ENCODE results near the gene REL. TPM values are rescaled to one million over a fixed set of nuclear protein-coding genes. Genes with fewer than 3 reads are reported as not detected.

REL gene
- total RNA-seq, 1 experiment from 2014 or later, result 6.2 TPM

DNA sequence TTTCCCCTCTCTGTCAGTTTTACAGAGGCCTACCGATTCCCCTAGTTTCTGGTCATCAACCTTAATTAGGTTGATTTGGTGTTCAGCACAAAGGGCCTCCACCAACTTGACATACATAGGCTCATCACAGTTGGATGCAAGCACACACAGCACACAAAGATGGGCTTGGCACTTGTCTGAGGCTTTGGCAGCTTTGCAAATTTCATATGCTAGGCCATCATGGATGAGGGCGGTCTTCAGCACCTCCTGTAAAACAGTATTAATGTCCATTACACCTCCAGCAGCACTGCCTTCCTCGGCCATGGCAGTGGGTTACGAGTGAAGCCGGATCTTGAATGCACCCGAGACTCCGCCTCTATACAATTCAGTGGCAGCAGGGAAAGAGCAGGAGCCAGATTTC lies 56.9 kb downstream of the REL start:
- H3K23ac ChIP-seq (ENCODE audit: insufficient read length, low read depth, low read length), result no peak overlapping the region
- no peak overlapping the region for H3K18ac ChIP-seq (ENCODE audit: insufficient read length, low read depth, low read length)
- no peak overlapping the region for H3K56ac ChIP-seq (ENCODE audit: insufficient read length, low read depth, low read length)
- no peak overlapping the region for H2AK5ac ChIP-seq (ENCODE audit: insufficient read length, low read length)
- H3K9me3 Mint-ChIP-seq, result no peaks in the 10 kb centered on the region
- WGBS (ENCODE audit: extremely low coverage, insufficient read length, low lambda C conversion rate), result no CpG with 5 or more reads among the region's 7 CpGs
- no peak overlapping the region for H2BK12ac ChIP-seq (ENCODE audit: insufficient read length, low read depth, low read length)
- no peaks in the 10 kb centered on the region for H3K4me1 Mint-ChIP-seq
- H3K23me2 ChIP-seq (ENCODE audit: insufficient read length, low read depth, low read length, poor library complexity, severe bottlenecking), result no peaks in the 10 kb centered on the region
- no peaks in the 10 kb centered on the region for H3K9me3 ChIP-seq (ENCODE audit: control insufficient read depth, low read depth, low read length)
- H3K9ac ChIP-seq (ENCODE audit: extremely low read depth, insufficient read length, low read length), result no peak overlapping the region
- no peak overlapping the region for H2BK120ac ChIP-seq (ENCODE audit: low read depth, low read length, poor library complexity, severe bottlenecking)
- no peak overlapping the region for H3K4me2 ChIP-seq (ENCODE audit: insufficient read depth, insufficient read length, low read length)
- DNase-seq, result no peak
- no peaks in the 10 kb centered on the region for H4K20me1 ChIP-seq (ENCODE audit: control insufficient read depth, insufficient read depth, insufficient read length)
- no peaks in the 10 kb centered on the region for H3K36me3 Mint-ChIP-seq (ENCODE audit: insufficient read depth in 1 of 3, low read depth in 3 of 3)
- H3K14ac ChIP-seq (ENCODE audit: insufficient read depth, low read length), result no peak overlapping the region
- no peak overlapping the region for H3K4ac ChIP-seq (ENCODE audit: low read depth, low read length)
- H3K27me3 ChIP-seq (ENCODE audit: insufficient read depth, low read length), result no peaks in the 10 kb centered on the region
- no peaks in the 10 kb centered on the region for H3K79me1 ChIP-seq (ENCODE audit: insufficient read depth, low read depth, low read length, poor library complexity, severe bottlenecking)
- H3K4me3 Mint-ChIP-seq, result no peak overlapping the region
- no peak overlapping the region for H2BK5ac ChIP-seq (ENCODE audit: insufficient read length, low read length)
- no peak overlapping the region for H3T11ph ChIP-seq (ENCODE audit: low read length)
- H2BK15ac ChIP-seq (ENCODE audit: low read depth, low read length), result no peak overlapping the region
- TF ChIP-seq, protein P1, sequence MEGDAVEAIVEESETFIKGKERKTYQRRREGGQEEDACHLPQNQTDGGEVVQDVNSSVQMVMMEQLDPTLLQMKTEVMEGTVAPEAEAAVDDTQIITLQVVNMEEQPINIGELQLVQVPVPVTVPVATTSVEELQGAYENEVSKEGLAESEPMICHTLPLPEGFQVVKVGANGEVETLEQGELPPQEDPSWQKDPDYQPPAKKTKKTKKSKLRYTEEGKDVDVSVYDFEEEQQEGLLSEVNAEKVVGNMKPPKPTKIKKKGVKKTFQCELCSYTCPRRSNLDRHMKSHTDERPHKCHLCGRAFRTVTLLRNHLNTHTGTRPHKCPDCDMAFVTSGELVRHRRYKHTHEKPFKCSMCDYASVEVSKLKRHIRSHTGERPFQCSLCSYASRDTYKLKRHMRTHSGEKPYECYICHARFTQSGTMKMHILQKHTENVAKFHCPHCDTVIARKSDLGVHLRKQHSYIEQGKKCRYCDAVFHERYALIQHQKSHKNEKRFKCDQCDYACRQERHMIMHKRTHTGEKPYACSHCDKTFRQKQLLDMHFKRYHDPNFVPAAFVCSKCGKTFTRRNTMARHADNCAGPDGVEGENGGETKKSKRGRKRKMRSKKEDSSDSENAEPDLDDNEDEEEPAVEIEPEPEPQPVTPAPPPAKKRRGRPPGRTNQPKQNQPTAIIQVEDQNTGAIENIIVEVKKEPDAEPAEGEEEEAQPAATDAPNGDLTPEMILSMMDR (conservative IDR thresholded peaks at IDR 0.05), result no peak
- no peaks in the 10 kb centered on the region for H3K4me1 ChIP-seq (ENCODE audit: insufficient read depth, low read length)
- no peak overlapping the region for H3K27ac Mint-ChIP-seq
- no peak overlapping the region for H2BK20ac ChIP-seq (ENCODE audit: low read depth, low read length, poor library complexity, severe bottlenecking)
- H3K27ac ChIP-seq (ENCODE audit: insufficient read length, low read depth, low read length), result no peak overlapping the region
- H3K79me2 ChIP-seq (ENCODE audit: insufficient read depth, low read length), result no peaks in the 10 kb centered on the region
- H4K8ac ChIP-seq (replicated peaks; ENCODE audit: insufficient read length, low read depth, low read length), result no peak overlapping the region
- H4K5ac ChIP-seq (ENCODE audit: insufficient read length, low read depth, low read length), result no peak overlapping the region
- H2AFZ ChIP-seq (ENCODE audit: low read length), result no peak overlapping the region
- no peaks in the 10 kb centered on the region for H3K27me3 Mint-ChIP-seq (ENCODE audit: low read depth)
- no peak overlapping the region for H4K91ac ChIP-seq (ENCODE audit: insufficient read length, low read depth, low read length)
